ENCODE data around the gene TERT. TPM values are rescaled to one million over a fixed set of nuclear protein-coding genes. Genes with fewer than 3 reads are reported as not detected.
A peak's percentile ranks its signal among the peaks of the same experiment; 100 is the strongest.

Gene TERT
- total and polyA plus RNA-seq, 10 of the 15 experiments (the other 5 are each of a cell fraction or from before 2014, with no cell fraction given): 0.08 to 21.5 (median 5.0) TPM

- Histone ChIP-seq H3K27ac (ENCODE audit: control insufficient read depth, insufficient read depth) (no peak overlapping the region), H3K4me3 (no peak overlapping the region), H3K9me3 (replicated peaks; ENCODE audit: control insufficient read depth, insufficient read depth, low read length) (no peaks in the 10 kb centered on the region), H3K36me3 (ENCODE audit: control insufficient read depth in 2 of 2, insufficient read depth in 2 of 2, low read length in 1 of 2) (peaks cover 15 to 53% of the 10 kb centered on the region in 2 experiments), H4K20me1 (ENCODE audit: control insufficient read depth, insufficient read depth) (no peaks in the 10 kb centered on the region), H2AFZ (ENCODE audit: control insufficient read depth, low read depth, low read length) (no peak overlapping the region), H3K4me2 (ENCODE audit: control insufficient read depth, insufficient read depth) (no peak overlapping the region), H3K9ac (ENCODE audit: control insufficient read depth, insufficient read depth, low read length) (no peak overlapping the region), H3K79me2 (ENCODE audit: control insufficient read depth, insufficient read depth, low read length) (no peaks in the 10 kb centered on the region), H3K4me1 (ENCODE audit: control insufficient read depth, insufficient read depth, low read length) (no peaks in the 10 kb centered on the region), H3K27me3 (replicated peaks in 1 of 2; ENCODE audit: control insufficient read depth in 2 of 2, insufficient read depth in 2 of 2, low read length in 1 of 2) (no peaks in the 10 kb centered on the region)
- ATAC-seq: peak; percentile 74
- intact Hi-C loops (cut with micrococcal nuclease; ENCODE audit: unreplicated experiment) (no loop called here), in situ Hi-C loops (cut with MboI) (no loop called here)
- FAIRE-seq: no peak
- ChIA-PET RAD21 (ENCODE audit: unreplicated experiment) (no interaction called here), POLR2A (no interaction called here), SMC1A (ENCODE audit: uncharacterized antibody, unreplicated experiment) (no interaction called here), CTCF (no interaction called here)
- over 99% methylated on average over 11 of the region's 11 CpGs for WGBS (ENCODE audit: insufficient coverage, insufficient replicate concordance, low lambda C conversion rate, missing lambda C conversion rate)
- no TSS peak for BruUV-seq (replicated peaks)
- DNase-seq (ENCODE audit: low read depth, low spot score): no peak
- no peak for TF ChIP-seq BMI1 (IDR thresholded peaks at IDR 0.05; ENCODE audit: borderline replicate concordance)
- no peak for TF ChIP-seq CEBPZ (IDR thresholded peaks at IDR 0.05; ENCODE audit: low read depth, low read length)
- TF ChIP-seq JUND (IDR thresholded peaks at IDR 0.05; ENCODE audit: low read depth, low read length): no peak
Observed at GRCh38 chr5:1332461-1333001, 37.7 kb upstream of the TERT start.

- H3K4me2 ChIP-seq (ENCODE audit: control insufficient read depth, insufficient read depth): no peak overlapping the region
- POLR2A ChIA-PET: no interaction called here
- no peaks in the 10 kb centered on the region for H4K20me1 ChIP-seq (ENCODE audit: control insufficient read depth, insufficient read depth)
- SMC1A ChIA-PET (ENCODE audit: uncharacterized antibody, unreplicated experiment): no interaction called here
- peaks cover 15 to 48% of the 10 kb centered on the region in 2 experiments for H3K36me3 ChIP-seq (ENCODE audit: control insufficient read depth in 2 of 2, insufficient read depth in 2 of 2, low read length in 1 of 2)
- BruUV-seq (replicated peaks): no TSS peak
- intact Hi-C loops (cut with micrococcal nuclease; ENCODE audit: unreplicated experiment) (no loop called here), in situ Hi-C loops (cut with MboI) (no loop called here)
- 81% methylated on average over 11 of the region's 11 CpGs for WGBS (ENCODE audit: insufficient coverage, insufficient replicate concordance, low lambda C conversion rate, missing lambda C conversion rate)
- H3K9ac ChIP-seq (ENCODE audit: control insufficient read depth, insufficient read depth, low read length): no peak overlapping the region
- no peak overlapping the region for H2AFZ ChIP-seq (ENCODE audit: control insufficient read depth, low read depth, low read length)
- H3K27me3 ChIP-seq (replicated peaks in 1 of 2; ENCODE audit: control insufficient read depth in 2 of 2, insufficient read depth in 2 of 2, low read length in 1 of 2): no peaks in the 10 kb centered on the region
- H3K4me3 ChIP-seq: no peak overlapping the region
- ATAC-seq (peak; percentile 27), FAIRE-seq (no peak), DNase-seq (ENCODE audit: low read depth, low spot score) (no peak)
- H3K4me1 ChIP-seq (ENCODE audit: control insufficient read depth, insufficient read depth, low read length): no peaks in the 10 kb centered on the region
- no peak overlapping the region for H3K27ac ChIP-seq (ENCODE audit: control insufficient read depth, insufficient read depth)
- RAD21 ChIA-PET (ENCODE audit: unreplicated experiment): no interaction called here
- H3K79me2 ChIP-seq (ENCODE audit: control insufficient read depth, insufficient read depth, low read length): no peaks in the 10 kb centered on the region
- no peaks in the 10 kb centered on the region for H3K9me3 ChIP-seq (replicated peaks; ENCODE audit: control insufficient read depth, insufficient read depth, low read length)
- CTCF ChIA-PET: no interaction called here
- TF ChIP-seq RUNX3 (IDR thresholded peaks at IDR 0.05; ENCODE audit: low read length) (no peak), MLLT1 (IDR thresholded peaks at IDR 0.05) (no peak), MTA3 (IDR thresholded peaks at IDR 0.05; ENCODE audit: borderline replicate concordance, low read length) (no peak), CHD4 (IDR thresholded peaks at IDR 0.05) (no peak), POLR2A (IDR thresholded peaks at IDR 0.05; ENCODE audit: low read depth, low read length) (no peak), ZNF687 (IDR thresholded peaks at IDR 0.05) (no peak)
Observed at GRCh38 chr5:1331861-1332405, 37.1 kb upstream of the TERT start.
